Epithelial cell of esophagus (primary cell): ENCODE measurements around the gene RPTOR.

ENCODE experiments used
- DNase-seq: peaks from one replicate; pipeline ENCODE4 v3.0.0; 2010; ENCODE audit warnings: low read depth
- H3K4me3 ChIP-seq: 2 replicates; pipeline ENCODE4 v1.5.1; 2011; ENCODE audit warnings: mild to moderate bottlenecking, low read length, control low read depth
- CTCF ChIP-seq: IDR thresholded peaks from 2 replicates; pipeline ENCODE4 v1.5.1; 2011; ENCODE audit warnings: low read depth, mild to moderate bottlenecking, low read length, control low read depth, inconsistent platforms; ENCODE audit not compliant: insufficient read depth; ENCODE audit errors: missing control alignments

The RPTOR gene

DNA sequence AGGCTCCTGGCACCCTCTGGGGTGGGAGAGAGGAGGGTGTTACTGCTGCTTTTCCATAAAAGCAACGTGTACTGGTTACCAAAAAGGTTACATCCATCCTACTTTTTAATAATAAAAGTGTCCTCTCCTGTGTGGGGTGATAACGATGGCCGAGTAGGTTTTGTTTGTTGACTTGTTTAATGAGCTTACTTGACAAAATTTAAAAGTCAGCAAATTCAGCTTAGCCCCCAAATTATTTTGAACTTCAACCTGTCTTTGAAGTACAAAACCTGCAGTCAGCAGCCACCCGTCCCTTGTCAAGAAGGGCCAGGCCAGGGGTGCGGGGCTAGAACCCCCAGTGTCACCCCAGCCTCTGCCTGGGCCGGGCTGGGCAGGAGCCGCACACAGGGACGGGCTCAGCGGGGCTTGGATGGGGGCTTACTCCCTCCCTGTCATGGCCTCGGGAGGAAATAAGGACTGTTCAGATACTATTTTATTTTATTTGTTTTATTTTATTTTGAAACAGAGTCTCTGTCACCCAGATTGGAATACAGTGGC, 343.1 kb downstream of the RPTOR start:
- H3K4me3 ChIP-seq, result no peak overlapping the region
- no peak for TF ChIP-seq CTCF

DNA sequence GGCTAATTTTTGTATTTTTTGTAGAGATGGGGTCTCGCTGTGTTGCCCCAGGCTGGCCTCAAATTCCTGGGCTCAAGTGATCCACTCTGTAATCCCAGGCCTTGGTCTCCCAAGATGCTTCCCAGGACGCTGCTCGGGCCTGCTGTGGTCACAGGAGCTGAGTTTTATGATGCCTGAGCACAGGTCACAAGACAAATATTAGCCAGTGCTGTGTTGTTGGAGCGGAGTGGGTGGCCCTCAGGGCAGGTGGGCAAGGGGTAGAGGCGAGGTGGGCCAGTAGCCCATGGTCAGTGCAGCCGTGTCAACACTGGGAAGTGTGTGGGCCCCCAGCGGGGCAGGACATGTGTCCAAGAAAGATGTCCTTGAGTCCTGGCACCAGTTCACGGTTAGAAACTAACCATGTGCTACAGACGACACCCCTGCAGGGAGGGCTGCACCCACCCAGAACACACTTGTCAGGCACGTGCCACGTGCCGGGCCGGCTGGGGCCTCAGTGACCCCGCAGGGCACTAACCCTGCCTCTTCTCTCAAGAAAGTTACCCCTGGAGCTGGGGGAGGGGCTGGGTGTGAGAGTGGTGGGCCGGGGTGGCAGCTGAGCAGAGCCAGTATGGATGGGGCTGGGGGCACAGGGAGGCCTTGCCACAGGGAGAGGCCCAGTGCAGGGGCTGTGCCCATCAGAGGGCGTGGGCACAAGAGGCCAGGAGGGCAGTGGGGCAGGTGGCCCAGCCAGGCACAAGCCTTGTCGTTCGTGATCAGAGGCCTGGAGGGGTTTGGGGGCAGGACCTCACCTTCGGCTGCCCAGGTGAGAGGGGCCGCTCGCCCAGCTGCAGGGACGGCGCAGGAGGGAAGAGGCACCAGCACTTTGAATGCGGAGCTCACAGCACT, 343.9 kb downstream of the RPTOR start:
- no peak for TF ChIP-seq CTCF
- DNase-seq, result no peak
- H3K4me3 ChIP-seq, result no peak overlapping the region

More for the DNA sequence above, 343.1 kb downstream of the RPTOR start:
- DNase-seq, result no peak

GRCh38 chr17:80889231-80890195, 344.9 kb downstream of the RPTOR start:
- no peak for TF ChIP-seq CTCF
- H3K4me3 ChIP-seq, result no peak overlapping the region
- no peak for DNase-seq

- H3K4me3 ChIP-seq, result no peak overlapping the region
- DNase-seq, result no peak
- no peak for TF ChIP-seq CTCF
Measured at GRCh38 chr17:80890196-80890920, 345.7 kb downstream of the RPTOR start.

DNA sequence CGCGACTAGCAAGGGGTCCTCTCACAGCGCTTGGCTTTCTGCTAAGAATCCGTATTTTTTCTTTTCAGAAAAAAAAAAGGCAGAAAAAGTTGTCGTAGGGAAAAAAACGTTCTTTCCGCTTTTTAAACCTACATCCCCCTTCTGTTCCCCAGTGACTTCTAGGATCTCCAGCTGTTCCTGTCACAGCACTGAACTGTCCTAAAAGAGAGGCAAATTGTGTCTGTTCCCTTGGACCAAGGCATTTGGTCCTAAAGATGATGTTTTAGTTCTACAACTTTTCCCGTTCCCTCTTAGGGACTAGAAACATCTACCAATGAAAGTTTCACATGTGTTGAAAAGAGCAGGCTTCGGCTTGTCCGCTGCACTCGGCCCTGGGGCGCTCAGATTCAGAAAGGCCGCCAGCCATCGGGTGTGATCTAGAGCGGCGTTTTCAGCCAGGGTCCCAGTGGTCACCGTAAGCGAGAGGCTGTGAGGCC, 346.3 kb downstream of the RPTOR start:
- H3K4me3 ChIP-seq, result no peak overlapping the region
- no peak for TF ChIP-seq CTCF
- DNase-seq, result peak; percentile 69

DNA sequence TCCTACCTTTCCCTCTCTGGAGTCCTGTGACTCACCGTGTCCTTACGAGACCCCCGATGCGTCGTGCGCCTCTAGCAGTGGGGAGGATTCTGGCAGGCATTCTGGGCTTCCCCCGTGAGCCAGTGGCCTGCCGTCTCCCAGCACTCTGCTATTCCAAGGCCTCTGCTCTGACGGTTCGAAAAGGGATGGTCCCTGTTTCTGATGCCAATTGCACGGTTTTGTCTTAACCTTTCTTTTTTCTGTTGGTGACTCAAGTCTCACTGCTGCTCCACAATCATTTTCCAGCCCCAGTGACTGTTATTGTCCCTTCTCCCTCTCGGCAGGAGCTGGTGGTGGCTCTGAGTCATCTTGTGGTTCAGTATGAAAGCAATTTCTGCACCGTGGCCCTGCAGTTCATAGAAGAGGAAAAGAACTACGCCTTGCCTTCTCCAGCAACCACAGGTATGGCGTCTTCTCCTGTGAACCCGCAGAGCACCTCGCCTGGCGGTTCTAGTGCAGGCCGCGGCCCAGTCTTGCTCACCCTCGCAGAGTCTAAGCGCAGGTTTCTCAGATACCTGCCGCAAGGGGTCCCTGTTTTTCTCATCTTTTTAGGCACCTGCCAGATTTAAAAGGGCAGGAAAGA, 346.9 kb downstream of the RPTOR start:
- H3K4me3 ChIP-seq, result no peak overlapping the region
- DNase-seq, result peak; percentile 85
- peak; percentile 22 for TF ChIP-seq CTCF
